GM10266 (cell line): ENCODE data around the gene TFCP2.

Experiments used
- DNase-seq: peaks from one replicate; pipeline ENCODE4 v3.0.0; 2012; ENCODE audit errors: extremely low spot score
- TF ChIP-seq, protein P1 (sequence below): IDR thresholded peaks from 2 replicates; pipeline ENCODE4 v1.5.1; 2012; ENCODE audit warnings: mild to moderate bottlenecking, low read depth; ENCODE audit not compliant: control insufficient read depth, insufficient read depth; ENCODE audit errors: missing control alignments

The TFCP2 gene

DNA sequence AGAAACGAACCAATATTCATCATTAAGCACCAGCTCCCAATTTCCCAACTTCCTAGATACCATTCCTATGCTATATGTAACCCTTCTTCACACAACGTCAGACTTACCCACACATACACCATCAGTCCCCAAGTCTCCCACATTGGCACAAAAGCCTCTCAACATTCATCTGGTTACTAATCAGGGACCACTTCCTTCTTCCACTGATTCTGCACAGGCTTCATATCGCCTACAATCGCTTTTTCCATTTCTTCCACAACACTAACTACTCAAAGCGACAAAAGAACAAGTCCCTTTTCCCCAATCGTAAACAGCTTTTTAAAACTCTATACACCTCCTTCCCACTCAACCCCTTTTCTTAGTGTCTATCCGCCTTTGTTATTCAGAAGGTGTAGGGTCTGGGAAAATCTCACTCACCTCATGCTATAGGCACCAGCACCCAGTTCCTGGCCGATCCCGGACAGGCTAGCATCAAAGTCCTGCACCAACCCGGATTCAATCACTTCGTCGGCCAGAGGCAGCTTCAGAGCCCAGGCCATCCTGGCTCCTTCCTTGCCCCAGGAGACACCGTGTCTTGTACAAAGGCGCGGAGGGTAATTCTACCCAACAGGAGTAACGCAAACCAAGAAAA, 936 bp downstream of the TFCP2 start:
- DNase-seq, result no peak
- TF ChIP-seq, protein P1, sequence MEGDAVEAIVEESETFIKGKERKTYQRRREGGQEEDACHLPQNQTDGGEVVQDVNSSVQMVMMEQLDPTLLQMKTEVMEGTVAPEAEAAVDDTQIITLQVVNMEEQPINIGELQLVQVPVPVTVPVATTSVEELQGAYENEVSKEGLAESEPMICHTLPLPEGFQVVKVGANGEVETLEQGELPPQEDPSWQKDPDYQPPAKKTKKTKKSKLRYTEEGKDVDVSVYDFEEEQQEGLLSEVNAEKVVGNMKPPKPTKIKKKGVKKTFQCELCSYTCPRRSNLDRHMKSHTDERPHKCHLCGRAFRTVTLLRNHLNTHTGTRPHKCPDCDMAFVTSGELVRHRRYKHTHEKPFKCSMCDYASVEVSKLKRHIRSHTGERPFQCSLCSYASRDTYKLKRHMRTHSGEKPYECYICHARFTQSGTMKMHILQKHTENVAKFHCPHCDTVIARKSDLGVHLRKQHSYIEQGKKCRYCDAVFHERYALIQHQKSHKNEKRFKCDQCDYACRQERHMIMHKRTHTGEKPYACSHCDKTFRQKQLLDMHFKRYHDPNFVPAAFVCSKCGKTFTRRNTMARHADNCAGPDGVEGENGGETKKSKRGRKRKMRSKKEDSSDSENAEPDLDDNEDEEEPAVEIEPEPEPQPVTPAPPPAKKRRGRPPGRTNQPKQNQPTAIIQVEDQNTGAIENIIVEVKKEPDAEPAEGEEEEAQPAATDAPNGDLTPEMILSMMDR, result no peak

DNA sequence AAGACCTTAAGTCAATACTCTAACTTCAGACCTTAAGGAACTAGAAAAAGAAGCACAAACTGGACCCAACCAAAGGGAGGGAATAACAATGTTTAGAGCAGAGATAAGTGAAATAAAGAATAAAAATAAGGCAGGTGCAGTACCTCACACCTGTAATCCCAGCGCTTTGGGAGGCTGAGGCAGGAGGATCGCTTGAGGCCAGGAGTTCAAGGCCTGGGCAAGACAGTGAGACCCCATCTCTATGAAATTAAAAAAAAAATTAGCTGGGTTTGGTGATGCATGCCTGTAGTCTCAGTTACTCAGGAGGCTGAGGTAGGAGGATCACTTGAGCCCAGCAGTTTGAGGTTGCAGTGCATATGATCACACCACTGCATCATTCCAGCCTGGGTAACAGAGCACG, 9.1 kb downstream of the TFCP2 start:
- DNase-seq, result no peak
- TF ChIP-seq, protein P1, result no peak

DNA sequence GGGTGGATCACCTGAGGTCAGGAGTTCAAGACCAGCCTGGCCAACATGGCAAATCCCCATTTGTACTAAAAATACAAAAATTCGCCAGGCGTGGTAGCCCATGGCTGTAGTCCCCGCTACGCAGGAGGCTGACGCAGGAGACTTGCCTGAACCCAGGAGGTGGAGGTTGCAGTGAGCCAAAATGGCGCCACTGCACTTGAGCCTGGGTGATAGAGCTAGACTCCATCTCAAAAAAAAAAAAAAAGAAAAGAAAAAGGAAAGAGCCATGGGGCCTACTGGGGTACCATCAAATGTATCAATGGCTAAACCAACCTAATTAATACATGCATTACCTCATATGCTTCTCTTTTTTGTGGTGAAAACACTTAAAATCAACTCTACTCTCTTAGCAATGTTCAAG, 10.7 kb downstream of the TFCP2 start:
- TF ChIP-seq, protein P1, result no peak
- DNase-seq, result no peak

DNA sequence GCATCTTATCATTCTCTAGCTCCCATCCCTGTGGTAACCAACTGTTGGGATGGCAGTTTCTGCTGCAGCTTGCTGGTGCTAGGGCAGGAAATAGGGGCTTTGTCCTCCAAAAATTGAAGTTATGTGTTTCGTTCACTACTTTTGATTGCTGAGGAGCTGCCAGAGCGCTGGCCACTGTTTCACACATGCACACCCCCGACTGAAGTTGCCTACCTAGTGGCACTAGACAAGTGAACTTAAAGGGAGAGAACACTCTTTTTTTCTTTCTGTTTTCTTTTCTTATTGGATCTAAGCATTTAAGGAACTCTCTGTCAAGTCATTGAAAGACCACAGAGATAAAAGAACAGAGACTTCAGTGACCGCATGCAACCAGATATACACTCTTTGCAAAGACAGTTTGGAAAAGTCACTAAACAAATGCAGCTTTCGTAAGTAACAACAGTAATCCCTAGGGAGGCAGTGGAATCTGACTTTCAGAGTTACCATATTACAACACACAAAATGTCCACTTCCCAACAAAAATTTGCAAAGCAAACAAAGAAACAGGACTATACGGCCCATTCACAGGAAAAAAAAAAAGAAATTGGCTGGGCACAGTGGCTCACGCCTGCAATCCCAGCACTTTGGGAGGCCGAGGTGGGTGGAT, 12.0 kb downstream of the TFCP2 start:
- TF ChIP-seq, protein P1, result no peak
- no peak for DNase-seq

DNA sequence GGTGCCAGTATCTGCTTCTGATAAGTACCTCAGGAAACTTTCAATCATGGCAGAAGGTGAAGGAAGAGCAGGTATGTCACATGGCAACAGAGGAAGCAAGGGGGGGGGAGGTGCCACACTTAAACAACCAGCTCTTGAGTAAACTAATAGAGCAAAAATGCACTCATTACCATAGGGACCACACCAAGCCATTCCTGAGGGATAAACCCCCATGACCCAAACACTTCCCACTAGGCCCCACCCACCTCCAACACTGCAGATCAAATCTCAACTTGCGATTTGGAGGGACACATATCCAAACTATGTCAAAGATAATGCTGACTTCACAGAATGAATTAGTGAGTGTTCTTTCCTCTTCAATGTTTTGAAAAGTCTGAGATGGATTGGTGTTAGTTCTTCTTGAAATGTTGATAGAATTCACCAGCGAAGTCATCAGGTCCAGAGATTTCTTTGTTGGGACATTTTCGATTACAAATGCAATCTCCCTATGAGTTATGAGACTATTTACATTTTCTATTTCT, 16.6 kb downstream of the TFCP2 start:
- no peak for DNase-seq

DNA sequence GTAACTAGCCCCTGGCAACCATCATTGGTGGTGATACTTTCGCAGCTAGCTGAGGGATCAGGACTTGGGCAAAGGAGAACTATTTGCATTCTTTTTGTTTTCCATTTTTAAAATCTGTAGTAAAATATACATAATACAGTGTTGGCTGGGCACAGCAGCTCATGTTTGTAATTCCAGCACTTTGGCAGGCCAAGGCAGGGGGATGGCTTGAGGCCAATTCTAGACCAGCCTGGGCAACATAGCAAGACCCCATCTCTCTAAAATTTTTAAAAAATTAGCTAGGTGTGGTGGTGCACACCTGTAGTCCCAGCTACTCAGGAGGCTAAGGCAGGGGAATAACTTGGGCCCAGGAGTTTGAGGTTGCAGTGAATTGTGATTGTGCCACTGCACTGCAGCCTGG, 20.0 kb downstream of the TFCP2 start:
- DNase-seq, result no peak
- TF ChIP-seq, protein P1, result no peak

More for the DNA sequence above, 16.6 kb downstream of the TFCP2 start:
- TF ChIP-seq, protein P1, result no peak

DNA sequence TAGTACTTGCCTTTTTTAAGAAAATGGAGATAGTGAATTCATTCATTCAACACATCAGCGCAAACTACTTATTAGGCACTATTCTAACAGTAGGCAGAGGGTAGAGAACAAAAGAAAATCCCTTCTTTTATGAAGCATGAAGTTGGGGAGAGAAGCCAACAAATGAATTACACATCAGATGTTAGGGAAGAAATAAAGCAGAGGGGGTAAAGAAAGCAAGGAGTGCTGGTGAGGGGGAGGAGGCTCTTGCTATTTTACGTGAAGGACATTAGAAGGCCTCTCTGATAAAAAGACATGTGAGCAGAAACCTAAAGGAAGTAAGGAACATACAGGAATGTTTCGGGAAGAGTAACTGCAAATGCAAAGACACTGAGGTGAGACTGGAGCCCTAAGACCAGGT, 22.2 kb downstream of the TFCP2 start:
- no peak for DNase-seq
- TF ChIP-seq, protein P1, result no peak
